Activated CD8-positive, alpha-beta memory T cell treated with anti-CD3 and anti-CD28 coated beads for 1 hour (primary cell): ENCODE results near the gene CABP2.
"Not testable (repeated sequence)": the region's sequence is repeated elsewhere in the genome, so short reads cannot be mapped to it uniquely, and the experiment has no call there.

ENCODE experiments used
- DNase-seq, 2 donors: peaks; one replicate each; pipeline ENCODE4 v3.0.0-alpha.2; 2020; ENCODE audit warnings: low read depth in 1 of 2; ENCODE audit errors: extremely low read depth in 1 of 2

Gene CABP2

DNA sequence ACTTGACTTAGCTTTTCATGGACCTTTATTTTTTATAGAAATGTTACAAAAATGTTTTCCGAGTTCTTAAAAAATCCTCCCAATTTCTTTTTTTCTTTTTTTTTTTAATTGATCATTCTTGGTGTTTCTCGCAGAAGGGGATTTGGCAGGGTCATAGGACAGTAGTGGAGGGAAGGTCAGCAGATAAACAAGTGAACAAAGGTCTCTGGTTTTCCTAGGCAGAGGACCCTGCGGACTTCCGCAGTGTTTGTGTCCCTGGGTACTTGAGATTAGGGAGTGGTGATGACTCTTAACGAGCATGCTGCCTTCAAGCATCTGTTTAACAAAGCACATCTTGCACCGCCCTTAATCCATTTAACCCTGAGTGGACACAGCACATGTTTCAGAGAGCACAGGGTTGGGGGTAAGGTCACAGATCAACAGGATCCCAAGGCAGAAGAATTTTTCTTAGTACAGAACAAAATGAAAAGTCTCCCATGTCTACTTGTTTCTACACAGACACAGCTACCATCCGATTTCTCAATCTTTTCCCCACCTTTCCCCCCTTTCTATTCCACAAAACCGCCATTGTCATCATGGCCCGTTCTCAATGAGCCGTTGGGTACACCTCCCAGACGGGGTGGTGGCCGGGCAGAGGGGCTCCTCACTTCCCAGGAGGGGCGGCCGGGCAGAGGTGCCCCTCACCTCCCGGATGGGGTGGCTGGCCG, 45.7 kb downstream of the CABP2 start:
- not testable (repeated sequence) for DNase-seq

DNA sequence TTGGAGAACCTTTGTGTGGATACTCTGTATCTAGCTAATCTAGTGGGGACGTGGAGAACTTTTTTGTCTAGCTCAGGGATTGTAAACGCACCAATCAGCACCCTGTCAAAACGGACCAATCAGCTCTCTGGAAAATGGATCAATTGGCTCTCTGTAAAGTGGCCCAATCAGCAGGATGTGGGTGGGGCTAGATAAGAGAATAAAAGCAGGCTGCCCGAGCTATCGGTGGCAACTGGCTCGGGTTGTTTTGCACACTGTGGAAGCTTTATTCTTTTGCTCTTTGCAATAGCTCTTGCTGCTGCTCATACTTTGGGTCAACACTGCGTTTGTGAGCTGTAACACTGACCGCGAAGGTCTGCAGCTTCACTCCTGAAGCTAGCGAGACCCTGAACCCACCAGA, 46.6 kb downstream of the CABP2 start:
- not testable (repeated sequence) for DNase-seq

DNA sequence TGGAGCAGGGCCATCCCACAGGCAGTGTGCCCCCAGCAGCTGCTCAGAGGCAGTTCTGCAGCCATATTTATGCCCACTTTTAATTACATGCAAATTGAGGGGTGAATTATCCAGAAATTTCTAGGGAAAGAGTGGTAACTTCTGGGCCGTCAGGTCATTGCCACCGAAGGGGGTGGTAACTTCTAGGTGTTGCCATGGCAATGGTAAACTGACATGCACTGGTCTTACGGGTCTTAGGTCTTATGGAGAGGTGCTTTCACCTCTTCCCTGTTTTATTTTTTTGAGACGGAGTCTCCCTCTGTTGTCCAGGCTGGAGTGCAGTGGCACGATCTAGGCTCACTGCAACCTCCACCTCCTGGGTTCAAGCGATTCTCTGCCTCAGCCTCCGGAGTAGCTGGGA, 50.4 kb downstream of the CABP2 start:
- DNase-seq = no peak

DNA sequence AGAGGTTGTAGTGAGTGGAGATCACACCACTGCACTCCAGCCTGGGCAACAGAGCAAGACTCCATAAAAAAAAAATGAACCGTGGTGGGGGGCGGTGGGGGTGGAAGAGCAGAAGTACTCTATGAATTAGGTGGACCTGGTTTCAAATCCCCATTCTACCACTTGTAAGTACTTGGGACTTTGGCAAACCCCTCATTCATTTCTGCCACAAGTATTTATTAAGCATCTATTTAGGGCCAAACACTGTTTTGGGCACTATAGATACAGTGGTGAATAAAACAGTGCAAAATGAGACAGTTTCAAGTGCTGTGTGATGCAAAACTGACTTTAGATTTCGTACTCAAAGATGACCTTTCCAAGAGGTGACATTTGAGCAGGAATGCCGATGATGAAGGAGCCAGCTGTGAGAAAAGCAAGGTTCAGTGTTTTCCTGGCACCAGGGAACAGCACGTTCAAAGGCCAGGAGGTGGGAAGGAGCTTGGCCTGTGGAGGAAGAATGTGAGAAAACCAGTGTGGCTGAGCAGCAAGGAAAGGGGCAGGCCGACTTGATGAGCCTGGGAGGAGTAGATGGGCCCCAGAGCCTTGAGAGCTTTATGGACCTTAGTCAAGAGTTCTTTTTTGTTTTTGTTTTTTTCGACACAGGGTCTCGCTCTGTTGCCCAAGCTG, 52.8 kb downstream of the CABP2 start:
- no peak for DNase-seq

DNA sequence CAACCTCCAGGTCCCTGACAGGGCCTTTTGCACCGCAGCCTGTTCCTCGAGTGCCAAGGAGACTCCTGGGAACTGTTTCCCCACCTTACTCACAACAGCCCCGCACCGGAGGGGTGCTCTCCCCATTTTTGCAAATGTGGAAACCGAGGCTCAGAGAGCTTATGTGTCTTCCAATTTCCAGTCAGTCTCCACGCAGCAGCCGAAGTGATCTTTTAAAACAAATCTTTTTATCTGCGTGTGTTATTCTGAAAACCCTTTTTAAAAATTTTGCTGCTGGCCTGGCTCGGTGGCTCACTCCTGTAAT, 53.8 kb downstream of the CABP2 start:
- DNase-seq = no peak
